Measurements from ENCODE around the gene CCDC149.

DNA sequence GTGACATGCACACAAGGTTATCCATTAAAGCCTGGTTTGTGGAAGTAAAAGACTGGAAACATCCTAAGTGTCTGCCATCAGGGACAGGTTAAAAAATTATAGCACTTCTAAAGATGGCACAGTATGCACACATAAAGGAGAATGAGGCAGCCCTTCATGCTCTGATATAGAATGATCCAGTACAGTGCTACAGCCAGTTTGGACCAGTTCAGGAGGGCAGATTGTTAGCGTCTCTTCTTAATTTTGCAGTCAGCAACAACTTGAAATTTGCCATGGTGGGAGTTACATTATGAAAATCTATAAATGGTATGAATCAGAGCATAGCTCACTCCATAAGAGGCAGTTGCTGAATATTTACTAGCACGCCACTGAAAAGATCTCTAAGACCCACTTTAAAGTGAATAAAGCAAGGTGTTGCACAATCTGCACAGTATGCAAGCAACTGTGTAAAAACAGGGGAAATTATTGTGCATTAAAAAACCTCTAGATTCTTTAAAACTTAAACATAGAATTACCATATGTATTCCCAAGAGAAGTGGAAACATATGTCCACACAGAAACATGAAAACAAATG lies 137.7 kb downstream of the CCDC149 start:
- TF ChIP-seq, protein P1, sequence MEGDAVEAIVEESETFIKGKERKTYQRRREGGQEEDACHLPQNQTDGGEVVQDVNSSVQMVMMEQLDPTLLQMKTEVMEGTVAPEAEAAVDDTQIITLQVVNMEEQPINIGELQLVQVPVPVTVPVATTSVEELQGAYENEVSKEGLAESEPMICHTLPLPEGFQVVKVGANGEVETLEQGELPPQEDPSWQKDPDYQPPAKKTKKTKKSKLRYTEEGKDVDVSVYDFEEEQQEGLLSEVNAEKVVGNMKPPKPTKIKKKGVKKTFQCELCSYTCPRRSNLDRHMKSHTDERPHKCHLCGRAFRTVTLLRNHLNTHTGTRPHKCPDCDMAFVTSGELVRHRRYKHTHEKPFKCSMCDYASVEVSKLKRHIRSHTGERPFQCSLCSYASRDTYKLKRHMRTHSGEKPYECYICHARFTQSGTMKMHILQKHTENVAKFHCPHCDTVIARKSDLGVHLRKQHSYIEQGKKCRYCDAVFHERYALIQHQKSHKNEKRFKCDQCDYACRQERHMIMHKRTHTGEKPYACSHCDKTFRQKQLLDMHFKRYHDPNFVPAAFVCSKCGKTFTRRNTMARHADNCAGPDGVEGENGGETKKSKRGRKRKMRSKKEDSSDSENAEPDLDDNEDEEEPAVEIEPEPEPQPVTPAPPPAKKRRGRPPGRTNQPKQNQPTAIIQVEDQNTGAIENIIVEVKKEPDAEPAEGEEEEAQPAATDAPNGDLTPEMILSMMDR (IDR thresholded peaks at IDR 0.05; ENCODE audit: extremely low read depth in 1 of 2, insufficient read depth in 1 of 2, low read depth in 1 of 2, low read length in 2 of 2), result no peak
- TF ChIP-seq POLR2A (IDR thresholded peaks at IDR 0.05; ENCODE audit: low read depth, low read length), result no peak

Data from endothelial cell of umbilical vein (primary cell).